Cardiac muscle cell (in vitro differentiated cells and primary cell): ENCODE measurements around the gene SGF29. TPM values are rescaled to one million over a fixed set of nuclear protein-coding genes. Genes with fewer than 3 reads are reported as not detected.

Experiments used
- DNase-seq, 2 donors: peaks; one replicate each; pipeline versions ENCODE4 v3.0.0 to v3.0.0-alpha.2; 2010 to 2017; ENCODE audit warnings: low read depth in 1 of 2, low spot score in 1 of 2
- H3K27ac ChIP-seq: fragments of 200-600 bp; sonication (generic); 2 replicates; pipeline ENCODE4 v1.5.1; 2016
- H3K27me3 ChIP-seq: fragments of 200-600 bp; sonication (generic); 2 replicates; pipeline ENCODE4 v1.6.0; 2016; ENCODE audit warnings: control low read depth
- H3K36me3 ChIP-seq: fragments of 200-600 bp; sonication (generic); 2 replicates; pipeline ENCODE4 v1.5.1; 2016; ENCODE audit warnings: control low read depth
- H3K4me1 ChIP-seq: fragments of 200-600 bp; sonication (generic); 2 replicates; pipeline ENCODE4 v1.8.1; 2017; ENCODE audit warnings: low read depth, mild to moderate bottlenecking, mixed run types
- H3K4me3 ChIP-seq: fragments of 200-600 bp; sonication (generic); 2 replicates; pipeline ENCODE4 v1.5.1; 2016; ENCODE audit warnings: mild to moderate bottlenecking
- H3K9me3 ChIP-seq: fragments of 200-600 bp; sonication (generic); 2 replicates; pipeline ENCODE4 v1.5.1; 2017; ENCODE audit warnings: low read depth, mild to moderate bottlenecking, control low read depth
- CTCF ChIP-seq: IDR thresholded peaks from 2 replicates; pipeline ENCODE4 v1.5.1; 2012; ENCODE audit warnings: low read depth, mild to moderate bottlenecking, low read length
- polyA plus RNA-seq: library from polyadenylated mRNA; unstranded; fragments of >200 nt; fragmentation: Nextera tagmentation; extraction: Ambion mirVana; gene quantifications from 2 replicates; pipeline ENCODE4 v1.2.1, GENCODE V29; 2016
- total RNA-seq: library from RNA; depleted of rRNA; stranded (reverse); fragments of >200 nt; gene quantifications from 2 replicates; pipeline ENCODE4 v1.2.3, GENCODE V29; 2016

SGF29 gene
- total and polyA plus RNA-seq, 2 experiments from 2014 or later: 21.7 to 28.8 TPM

- no peak for TF ChIP-seq CTCF
- peak in 1 of 2 donors; percentile 44 for DNase-seq
- Histone ChIP-seq H3K27ac (no peak overlapping the region), H3K36me3 (peaks cover 5% of the 10 kb centered on the region), H3K9me3 (no peaks in the 10 kb centered on the region), H3K4me1 (no peaks in the 10 kb centered on the region), H3K27me3 (no peaks in the 10 kb centered on the region), H3K4me3 (no peak overlapping the region)
These were observed 32.0 kb downstream of the SGF29 start for GRCh38 chr16:28585674-28586073.

GRCh38 chr16:28586466-28586865 is 32.7 kb downstream of the SGF29 start:
- H3K36me3 ChIP-seq: peaks cover 5% of the 10 kb centered on the region

GRCh38 chr16:28587386-28587785 is 33.7 kb downstream of the SGF29 start:
- Histone ChIP-seq H3K4me1 (no peaks in the 10 kb centered on the region), H3K27ac (no peak overlapping the region), H3K4me3 (no peak overlapping the region), H3K9me3 (no peaks in the 10 kb centered on the region), H3K27me3 (no peaks in the 10 kb centered on the region), H3K36me3 (peaks cover 5% of the 10 kb centered on the region)
- no peak for DNase-seq
- no peak for TF ChIP-seq CTCF

More at GRCh38 chr16:28586466-28586865, 32.7 kb downstream of the SGF29 start:
- Histone ChIP-seq H3K27ac (no peak overlapping the region), H3K4me3 (no peak overlapping the region), H3K4me1 (no peaks in the 10 kb centered on the region), H3K27me3 (no peaks in the 10 kb centered on the region), H3K9me3 (no peaks in the 10 kb centered on the region)
- no peak for TF ChIP-seq CTCF
- DNase-seq: no peak

GRCh38 chr16:28589069-28589468 is 35.3 kb downstream of the SGF29 start:
- Histone ChIP-seq H3K27ac (no peak overlapping the region), H3K27me3 (no peaks in the 10 kb centered on the region), H3K9me3 (no peaks in the 10 kb centered on the region), H3K4me1 (no peaks in the 10 kb centered on the region), H3K4me3 (no peak overlapping the region), H3K36me3 (peaks cover 5% of the 10 kb centered on the region)
- DNase-seq: no peak
- no peak for TF ChIP-seq CTCF

- peaks cover 5% of the 10 kb centered on the region for H3K36me3 ChIP-seq
- no peak overlapping the region for H3K4me3 ChIP-seq
- H3K27ac ChIP-seq: no peak overlapping the region
- H3K9me3 ChIP-seq: no peaks in the 10 kb centered on the region
- TF ChIP-seq CTCF: no peak
- no peaks in the 10 kb centered on the region for H3K27me3 ChIP-seq
- H3K4me1 ChIP-seq: no peaks in the 10 kb centered on the region
- DNase-seq: no peak
These were observed 36.2 kb downstream of the SGF29 start for GRCh38 chr16:28589930-28590329.
